GM21515 (cell line): ENCODE data around the gene MEF2C.
"Not testable (repeated sequence)": the region's sequence is repeated elsewhere in the genome, so short reads cannot be mapped to it uniquely, and the experiment has no call there.

Source experiments
- ATAC-seq: cut with Tn5 transposase; IDR thresholded peaks from one replicate; pipeline ENCODE4 v1.9.1; 2021; ENCODE audit not compliant: unreplicated experiment

MEF2C gene

DNA sequence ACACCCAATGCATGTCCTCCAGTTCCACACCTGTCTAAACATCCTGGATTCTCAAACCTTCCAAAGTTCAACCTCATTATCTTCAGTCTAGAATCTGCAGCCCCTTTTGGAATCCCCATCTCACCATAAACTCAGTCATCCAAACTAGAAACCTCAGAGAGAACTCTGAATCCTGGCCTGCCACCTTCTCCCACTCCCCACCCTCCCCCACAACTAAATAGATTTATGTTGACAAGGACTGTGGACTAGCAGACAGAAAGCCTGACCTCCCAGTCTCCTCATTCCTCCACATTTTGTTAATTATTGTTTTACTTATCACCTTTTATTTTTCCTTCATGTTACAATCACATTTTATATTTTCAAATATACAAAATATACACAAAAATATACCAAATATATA, 76.6 kb downstream of the MEF2C start:
- ATAC-seq = no peak

DNA sequence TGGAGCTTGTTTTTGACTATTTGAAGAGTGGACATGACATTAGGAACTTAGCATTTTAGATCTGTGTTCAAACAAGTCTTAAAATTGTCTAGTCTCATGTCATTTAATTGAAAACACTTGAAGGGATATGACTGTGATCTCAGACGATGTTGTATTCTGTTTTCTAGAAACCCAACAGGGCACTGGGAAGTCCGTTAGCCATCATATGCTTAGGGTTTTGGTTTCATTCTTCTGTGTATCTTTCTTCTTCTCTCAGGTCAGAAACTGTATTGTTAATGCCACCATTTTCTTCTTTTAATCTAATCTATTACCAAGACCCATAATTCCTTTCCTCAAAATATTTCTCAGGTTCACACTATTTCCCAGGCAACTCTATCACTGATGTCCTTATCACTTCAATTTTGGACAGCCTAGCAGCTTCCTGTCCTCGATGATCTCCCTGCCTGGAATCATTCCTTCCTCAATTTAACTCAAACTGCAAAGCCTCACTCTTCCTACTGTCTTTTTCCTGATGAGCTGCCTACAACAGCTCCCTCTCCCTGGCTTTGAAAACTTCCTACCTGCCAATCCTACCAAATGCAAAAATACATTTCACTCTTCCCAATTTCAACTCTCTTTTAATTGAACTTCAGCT, 77.7 kb downstream of the MEF2C start:
- no peak for ATAC-seq

DNA sequence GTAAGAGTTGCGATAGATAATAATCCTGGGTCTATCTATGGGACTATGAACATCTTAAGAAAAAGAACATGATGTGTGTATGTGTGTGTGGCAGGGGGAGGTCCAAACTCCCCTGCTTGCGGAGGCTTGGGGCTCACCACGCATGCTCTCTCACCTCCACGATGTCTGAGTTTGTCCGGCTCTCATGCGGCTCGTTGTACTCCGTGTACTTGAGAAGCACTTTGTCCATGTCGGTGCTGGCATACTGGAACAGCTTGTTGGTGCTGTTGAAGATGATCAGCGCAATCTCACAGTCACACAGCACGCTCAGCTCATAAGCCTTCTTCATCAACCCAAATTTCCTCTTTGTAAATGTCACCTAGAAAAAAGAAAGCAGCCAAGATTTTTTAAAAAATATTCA, 78.5 kb downstream of the MEF2C start:
- ATAC-seq = no peak

DNA sequence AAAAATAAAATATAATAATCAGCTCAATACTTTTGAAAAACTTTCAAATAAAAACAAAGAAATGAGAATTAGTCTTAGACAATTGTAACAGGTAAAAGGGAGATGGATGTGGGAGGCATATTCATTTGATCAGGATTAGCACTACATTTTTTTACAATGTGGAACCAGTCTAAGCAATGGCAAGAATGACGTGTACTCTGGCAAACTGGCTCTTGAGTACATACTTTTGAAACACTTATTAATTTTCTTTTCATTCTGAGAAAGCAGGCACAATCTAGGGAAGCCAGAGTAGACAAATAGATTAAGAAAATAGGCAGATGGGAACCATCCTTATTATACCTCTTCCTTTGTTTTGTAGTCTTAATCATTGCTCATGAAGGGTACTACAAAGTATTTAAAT, 79.7 kb downstream of the MEF2C start:
- no peak for ATAC-seq

DNA sequence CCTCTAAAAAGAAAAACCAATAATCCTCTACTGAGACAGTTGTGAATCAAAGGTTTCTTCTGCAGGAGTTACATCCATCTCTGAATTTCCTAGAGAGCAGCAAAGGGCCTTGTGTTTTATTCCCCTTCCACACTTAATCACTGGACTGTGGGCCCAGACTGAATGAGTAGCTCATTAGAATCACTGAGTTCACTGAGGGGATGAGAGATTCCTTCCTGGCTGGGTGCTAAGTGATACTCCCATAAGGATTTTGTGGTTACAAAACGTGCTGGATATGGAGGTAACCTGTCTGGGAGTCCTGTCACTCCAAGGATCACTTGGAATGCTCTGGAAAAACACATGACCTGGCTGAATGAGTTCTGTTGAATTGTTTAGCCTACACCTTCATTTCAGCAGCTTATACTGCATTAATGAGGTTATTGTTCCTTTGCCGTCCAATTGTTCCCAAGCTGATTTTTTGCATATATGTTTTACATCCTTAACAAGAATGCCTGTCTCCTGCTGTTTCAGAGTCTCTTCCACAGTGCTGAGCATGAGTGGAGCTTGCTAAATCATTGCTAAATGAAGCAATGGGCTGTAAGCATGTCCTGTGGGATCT, 82.9 kb downstream of the MEF2C start:
- no peak for ATAC-seq

DNA sequence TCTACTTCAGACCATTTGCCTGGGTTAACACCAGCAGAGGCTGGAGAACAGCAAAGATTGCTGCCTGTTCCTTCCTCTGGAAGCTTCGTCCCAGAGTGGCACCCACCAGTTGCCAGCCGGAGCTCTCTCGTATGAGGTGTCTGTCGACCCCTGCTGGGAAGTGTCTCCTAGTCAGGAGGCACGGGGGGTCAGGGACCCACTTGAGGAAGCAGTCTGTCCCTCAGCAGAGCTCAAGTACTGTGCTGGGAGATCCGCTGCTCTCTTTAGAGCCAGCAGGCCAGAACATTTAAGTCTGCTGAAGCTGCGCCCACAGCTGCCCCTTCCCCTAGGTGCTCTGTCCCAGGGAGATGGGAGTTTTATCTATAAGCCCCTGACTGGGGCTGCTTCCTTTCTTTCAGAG, 84.1 kb downstream of the MEF2C start:
- not testable (repeated sequence) for ATAC-seq

DNA sequence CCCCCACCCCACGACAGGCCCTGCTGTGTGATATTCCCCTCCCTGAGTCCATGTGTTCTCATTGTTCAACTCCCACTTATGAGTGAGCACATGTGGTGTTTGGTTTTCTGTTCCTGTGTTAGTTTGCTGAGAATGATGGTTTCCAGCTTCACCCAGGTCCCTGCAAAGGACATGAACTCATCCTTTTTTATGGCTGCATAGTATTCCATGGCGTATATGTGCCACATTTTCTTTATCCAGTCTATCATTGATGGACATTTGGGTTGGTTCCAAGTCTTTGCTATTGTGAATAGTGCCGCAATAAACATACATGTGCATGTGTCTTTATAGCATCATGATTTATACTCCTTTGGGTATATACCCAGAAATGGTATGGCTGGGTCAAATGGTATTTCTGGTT, 89.2 kb downstream of the MEF2C start:
- not testable (repeated sequence) for ATAC-seq

DNA sequence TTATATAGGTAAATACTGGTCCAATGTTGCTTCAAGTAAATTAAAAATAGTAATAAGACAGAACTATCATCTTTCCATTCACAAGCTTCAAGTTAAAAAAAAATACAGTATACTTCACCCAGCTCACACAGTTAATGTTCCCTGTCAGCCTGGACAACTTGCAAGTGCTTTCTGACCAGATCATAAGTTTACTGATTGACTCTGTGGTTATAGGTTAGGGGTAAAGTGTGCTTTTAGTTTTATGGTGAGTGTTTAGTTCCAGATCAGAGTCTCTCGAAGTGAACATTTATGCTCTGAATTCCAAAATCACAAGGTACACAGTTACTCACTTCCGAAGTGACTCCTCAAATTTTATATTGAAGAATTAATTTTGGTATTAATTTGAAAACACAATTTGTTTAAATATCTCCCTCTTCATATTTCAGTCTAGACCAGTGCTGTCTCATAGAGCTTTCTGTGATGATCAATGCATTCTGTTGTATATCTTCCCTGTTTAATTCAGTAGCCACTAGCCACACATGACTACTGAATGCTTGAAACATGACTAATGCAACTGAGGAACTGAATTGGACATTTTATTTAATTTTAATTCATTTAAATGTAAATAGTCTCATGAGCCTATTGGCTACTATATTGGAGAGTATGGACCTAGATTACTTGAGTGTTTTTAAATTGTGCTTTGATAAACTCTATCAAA, 90.7 kb downstream of the MEF2C start:
- ATAC-seq = peak; percentile 77

DNA sequence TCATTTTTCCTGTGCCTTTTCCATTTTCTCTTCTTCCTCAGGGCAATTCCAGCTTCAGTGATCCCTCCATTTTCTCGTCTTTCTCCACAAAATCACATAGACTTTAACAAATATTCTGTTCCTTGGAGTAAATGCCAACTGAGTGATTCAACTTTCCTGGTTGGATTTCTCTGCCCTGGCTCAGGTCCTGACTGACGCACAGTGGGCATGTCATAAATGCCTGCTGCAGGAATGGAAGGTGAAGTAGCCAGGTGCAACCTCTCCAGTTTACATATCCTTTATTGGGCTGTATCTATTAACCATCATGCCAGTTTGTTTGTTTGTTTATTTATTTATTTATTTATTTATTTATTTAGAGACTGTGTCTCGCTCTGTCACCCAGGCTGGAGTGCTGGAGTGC, 95.1 kb downstream of the MEF2C start:
- ATAC-seq = no peak

DNA sequence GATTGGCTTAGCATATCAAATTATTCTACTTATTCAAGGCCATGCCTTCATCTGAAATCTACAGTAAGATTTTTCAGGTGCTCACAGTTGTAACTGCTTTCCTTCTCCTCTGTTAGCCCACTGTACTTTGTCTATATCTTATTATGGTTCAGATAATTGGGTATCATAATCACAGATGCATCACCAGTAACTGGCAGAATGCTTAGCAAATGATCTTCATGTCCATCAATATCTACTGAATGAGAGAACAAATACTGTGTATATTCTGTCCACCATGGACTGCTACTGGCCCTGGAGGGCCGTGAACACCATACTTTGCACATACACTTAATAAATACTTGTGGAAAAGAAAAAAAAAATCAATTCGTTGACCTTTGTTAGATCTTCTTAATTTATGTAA, 96.2 kb downstream of the MEF2C start:
- ATAC-seq = no peak

DNA sequence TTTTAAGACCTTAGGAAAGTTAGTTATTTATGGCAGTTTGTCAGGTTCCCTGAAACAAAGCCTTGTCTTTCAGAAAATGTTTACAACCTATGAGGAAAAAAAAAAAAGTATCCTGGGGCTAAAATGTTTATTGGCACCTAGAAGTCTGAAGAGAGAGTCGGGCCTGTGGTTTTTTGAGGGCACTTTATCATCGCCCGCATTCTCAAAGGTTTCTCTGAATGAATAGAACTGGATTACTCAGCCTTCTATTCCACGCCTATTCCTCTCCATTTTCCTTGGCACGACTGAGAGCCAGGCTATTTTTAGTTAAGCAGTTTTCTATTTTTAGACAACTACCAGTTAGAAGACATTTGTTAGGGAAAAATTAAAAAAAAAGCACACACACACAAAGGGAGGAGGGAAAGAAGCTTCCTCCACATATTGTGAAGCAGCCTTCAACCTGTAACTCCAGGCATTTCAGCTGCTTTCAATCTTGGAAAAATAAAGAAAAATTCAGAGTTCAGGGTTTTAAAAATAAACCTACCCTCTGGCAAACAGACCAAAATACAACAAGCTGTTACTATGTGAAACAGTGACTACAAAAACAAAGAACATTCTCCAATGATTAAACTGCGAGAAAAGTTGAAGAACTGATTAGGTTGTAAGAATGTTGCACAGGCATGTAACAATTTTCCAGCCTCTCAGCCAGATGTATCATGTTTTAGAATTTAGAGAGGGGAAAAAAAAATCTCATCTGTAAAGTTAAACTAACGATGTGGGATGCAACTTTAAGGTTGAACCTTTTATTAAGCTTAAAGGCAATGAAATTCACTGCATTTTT, 97.0 kb downstream of the MEF2C start:
- peak; percentile 59 for ATAC-seq

DNA sequence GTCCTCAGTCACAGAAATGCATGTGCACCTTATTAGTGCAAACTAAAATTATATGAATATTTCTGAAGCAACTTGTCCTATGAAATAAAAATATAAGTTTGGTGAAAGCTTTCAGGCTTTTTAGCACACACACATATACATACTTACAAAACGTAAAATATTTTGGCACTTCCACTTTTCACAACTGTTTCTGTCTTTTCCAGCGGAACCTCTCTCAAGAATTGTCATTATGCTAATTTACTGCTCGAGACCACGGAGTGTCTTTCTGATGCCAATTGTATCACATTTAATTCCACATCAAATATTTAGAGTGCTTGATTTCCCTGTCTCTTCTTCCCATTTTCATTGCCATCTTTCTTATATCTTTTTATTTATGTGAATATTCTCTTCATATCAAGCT, 100.4 kb downstream of the MEF2C start:
- ATAC-seq = no peak

DNA sequence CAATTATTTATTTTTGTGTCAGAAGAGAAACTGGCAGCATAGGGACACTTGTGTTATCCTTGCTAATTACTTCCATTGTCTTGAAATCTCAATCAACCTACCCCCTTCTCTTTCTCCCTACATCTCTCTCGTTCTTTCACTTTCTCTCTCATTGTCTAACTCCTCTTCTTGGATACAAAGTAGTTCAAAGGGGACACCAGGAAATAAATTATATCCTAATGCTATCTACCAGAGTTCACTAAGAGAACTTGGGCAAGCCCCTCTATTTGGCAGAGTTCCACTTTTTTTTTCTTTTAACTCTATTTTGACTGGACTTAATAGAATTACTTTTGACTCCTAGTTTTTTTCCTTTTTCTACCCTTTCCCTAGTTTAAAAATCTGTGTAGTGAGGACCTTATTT, 102.2 kb downstream of the MEF2C start:
- no peak for ATAC-seq

DNA sequence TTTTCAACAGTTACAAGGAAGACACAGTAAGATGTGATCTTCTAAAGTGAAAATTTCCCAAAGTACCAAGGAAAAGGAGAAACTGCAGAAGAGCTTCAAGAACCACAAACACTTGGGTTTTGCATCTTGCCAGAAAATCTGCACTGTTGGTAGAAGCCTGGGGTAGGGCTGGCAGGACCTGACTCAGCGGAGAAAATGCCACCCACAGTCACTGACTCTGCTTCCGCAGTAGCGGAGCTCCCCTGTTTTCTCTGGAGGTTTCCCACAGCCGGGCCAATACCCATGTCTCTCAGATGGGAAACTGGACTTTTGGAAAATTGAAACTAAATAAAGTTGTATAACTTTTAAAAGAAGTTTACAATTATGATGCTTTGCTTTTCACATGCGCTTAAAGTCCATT, 104.2 kb downstream of the MEF2C start:
- ATAC-seq = no peak

DNA sequence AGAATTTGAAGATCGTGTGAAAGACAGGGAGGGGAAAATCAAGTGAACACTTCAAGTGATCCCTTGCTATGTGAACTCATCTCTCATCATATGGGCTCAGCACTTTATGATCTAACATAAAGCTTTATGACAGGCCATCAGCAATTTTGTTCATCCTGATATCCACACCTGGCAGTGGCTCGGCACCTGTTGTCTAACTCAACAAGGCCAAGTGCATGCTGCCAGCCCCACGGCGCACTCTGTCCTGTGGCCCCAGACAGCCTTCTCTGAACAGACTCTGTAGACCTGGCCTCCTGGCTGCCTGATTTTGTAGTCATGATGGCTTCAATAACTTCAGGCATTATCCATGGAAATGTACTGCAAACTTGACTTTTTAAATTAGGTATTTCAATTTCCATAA, 106.3 kb downstream of the MEF2C start:
- ATAC-seq = no peak

DNA sequence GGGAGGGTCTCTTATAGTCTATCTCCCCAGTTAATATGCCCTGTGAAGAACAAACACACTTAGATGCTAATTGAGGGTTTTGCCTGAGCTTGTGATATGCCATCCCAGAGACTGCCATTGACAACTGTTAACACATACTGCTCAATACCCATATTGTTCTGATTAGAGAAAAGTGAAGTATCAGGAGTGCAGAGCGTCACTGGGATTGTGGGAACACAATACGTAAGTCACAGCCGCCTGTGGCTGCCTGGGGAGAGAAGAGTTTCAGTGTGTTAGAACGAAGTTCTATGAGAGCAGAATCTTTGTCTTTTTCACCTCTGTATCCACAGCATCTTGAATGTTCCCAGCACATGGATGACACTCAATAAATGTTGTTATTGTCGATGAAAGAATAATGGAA, 110.2 kb downstream of the MEF2C start:
- no peak for ATAC-seq

DNA sequence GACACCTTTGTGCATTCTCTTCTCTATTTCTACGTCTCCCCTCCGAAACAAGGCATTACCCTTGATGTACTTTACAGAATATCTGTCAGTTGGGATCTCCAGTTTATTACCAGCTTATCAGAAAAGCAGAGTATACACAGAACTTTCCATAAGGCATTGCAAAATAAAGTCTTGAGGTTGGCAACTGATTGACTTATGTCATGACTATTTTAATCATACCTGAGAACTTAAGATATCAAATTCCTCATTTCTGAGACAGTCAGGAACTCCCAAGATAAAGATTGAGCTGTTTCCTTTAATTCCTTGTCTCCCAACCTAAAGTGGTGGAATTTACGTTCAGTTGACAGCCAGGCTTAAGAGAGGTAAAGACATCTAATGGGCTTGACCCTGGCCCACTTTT, 110.9 kb downstream of the MEF2C start:
- ATAC-seq = no peak

DNA sequence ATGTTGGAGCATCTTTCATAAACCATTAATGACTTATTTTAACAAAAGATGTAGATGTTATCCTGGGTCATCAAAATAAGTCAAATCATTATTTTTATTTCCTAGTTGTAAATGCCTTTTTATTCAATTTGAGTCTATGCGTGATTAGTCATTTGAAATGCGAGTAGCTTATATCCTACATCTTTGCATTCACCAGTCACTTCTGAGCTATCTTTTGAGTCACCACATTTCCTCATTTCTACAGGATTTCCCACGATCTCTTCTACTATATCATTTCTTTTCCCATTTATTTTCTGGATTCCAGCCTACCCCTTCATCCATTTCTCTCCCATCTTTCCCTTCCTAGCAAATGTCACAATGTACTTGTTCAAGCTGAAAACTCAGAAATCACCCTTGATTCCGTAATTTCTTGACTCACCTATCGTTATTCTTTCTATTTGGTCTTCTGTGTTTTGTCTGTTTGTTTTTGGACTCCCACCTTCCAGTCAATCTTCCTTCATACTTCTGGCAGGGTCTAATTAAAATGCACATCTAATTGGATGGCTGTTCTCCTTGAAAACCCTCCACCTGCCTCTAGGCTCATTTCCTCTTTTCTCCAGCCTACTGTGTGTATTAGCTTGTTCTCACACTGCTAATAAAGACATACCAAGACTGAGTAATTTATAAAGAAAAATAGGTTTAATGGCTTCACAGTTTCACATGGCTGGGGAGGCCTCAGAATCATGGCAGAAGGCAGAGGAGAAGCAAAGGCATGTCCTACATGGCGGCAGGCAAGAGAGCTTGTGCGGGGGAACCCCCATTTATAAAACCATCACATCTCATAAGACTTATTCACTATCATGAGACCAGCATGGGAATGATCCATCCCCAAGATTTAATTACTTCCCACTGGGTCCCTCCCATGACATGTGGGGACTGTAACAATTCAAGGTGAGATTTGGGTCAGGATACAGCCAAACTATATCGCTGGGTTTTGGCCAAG, 112.4 kb downstream of the MEF2C start:
- ATAC-seq = no peak

DNA sequence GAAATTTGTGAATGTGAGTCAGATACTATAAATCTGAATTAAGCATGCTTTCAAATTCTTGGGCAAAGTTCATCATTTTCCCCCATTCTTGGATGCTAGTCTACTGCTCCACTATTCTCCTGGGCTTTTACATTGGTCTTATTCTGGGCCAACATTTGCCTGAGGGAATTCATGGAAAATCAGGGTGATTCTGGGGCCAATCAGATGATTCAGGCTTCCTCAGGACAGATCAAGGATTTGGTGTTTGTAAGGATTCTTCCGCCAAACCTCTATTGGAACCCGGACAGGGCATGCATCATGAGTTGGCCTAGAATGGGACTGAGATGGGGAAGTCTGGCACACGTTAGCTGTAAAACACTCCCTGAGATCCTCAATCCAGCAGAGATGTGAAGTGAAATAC, 113.8 kb downstream of the MEF2C start:
- ATAC-seq = no peak

DNA sequence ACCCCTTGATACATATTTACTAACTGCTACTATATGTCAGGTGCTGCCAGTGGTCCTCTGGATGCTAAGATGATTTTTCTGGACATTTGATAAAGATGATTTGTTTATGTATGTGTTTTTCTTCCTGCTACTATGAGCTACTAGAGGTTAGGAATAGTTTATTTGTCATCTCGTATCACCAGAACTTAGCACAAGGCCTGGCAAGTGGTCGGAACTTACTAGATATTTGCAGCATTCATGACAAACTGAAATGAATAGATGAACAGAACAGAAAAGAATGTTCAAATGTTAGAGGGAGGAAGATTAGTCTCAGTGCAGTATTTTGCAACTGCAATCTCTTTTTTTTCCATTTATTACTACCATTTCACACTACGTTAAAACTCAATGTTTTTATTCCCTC, 114.6 kb downstream of the MEF2C start:
- ATAC-seq = no peak

DNA sequence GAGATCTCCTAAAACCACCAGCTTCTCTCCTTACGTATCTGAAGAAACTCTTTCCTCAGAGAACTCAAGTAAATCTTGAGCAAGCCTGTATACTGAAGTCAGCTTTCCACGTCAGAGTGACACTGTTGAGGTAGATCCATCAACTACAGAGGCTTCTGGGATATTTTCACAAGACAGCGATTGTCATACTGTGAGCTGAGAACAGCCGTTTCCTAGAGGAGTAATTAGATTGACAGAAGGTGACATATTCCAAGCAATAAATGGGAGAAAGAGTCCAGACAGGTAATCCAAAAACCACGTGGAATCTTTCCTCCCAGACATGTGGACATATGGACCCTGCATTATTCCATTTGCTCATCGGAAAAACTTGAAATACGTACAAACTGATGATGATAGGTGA, 117.2 kb downstream of the MEF2C start:
- ATAC-seq = no peak
